SHP77 treated with DMSO at 0.1 percent for 48 hours (cell line): Measurements from ENCODE around the gene RASA3.
"Not testable (repeated sequence)": the region's sequence is repeated elsewhere in the genome, so short reads cannot be mapped to it uniquely, and the experiment has no call there.

ENCODE experiments used
- DNase-seq: peaks from one replicate; lab custom pipeline; 2025; lab: John Stamatoyannopoulos, UW

RASA3 gene

GRCh38 chr13:114142137-114142550 is 9.7 kb upstream of the RASA3 start:
- no peak for DNase-seq

DNA sequence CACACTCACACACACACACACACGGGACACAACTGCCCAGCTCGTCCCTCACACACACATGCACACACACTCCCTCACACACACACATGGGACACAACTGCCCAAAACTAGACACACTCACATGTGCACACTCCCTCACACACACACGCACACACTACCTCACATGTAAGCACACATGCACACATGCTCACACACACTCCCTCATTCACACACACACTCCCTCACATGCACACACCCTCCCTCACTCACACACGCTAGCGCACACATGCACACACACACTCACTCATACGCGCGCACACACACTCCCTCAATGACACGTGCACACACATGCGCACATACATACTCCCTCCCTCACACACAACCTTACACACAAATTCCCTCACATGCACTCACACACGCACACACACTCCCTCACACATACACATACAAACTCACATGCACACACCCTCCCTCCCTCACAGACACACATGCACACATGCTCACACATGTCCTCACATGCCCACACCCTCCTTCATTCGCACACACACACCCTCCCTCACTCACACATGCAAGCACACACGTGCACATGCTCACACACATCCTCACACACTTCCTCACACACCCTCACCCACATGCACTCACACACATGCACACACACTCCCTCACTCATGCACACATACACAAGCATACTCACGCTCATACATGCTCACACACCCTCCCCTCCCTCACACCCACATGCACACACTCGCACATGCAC is 9.0 kb upstream of the RASA3 start:
- DNase-seq: no peak

GRCh38 chr13:114140906-114141250 is 8.5 kb upstream of the RASA3 start:
- no peak for DNase-seq

GRCh38 chr13:114140131-114140905 is 7.9 kb upstream of the RASA3 start:
- no peak for DNase-seq

- DNase-seq: no peak
Observed at GRCh38 chr13:114136576-114136975, 4.2 kb upstream of the RASA3 start.

DNA sequence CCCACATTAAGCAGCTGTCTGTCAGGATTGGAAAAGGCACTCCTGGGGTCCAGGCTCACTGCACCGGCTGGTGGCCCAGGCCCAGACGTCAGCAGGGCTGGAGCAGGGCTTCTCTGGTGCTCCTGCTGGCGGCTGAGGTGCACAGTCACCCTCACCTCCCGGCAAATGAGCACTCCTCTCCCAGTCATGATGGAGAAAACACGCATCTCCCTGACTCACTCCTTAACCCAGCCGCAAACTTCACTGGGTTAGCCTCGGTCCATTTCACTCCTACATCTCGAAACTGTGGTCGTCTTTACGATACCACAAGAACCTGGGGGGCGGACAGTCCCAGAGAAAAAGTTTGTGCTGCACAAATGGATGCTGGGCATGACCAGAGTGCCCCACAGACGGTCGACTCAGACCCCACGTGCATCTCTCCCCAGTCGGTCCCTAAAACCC is 3.3 kb upstream of the RASA3 start:
- DNase-seq: no peak

DNA sequence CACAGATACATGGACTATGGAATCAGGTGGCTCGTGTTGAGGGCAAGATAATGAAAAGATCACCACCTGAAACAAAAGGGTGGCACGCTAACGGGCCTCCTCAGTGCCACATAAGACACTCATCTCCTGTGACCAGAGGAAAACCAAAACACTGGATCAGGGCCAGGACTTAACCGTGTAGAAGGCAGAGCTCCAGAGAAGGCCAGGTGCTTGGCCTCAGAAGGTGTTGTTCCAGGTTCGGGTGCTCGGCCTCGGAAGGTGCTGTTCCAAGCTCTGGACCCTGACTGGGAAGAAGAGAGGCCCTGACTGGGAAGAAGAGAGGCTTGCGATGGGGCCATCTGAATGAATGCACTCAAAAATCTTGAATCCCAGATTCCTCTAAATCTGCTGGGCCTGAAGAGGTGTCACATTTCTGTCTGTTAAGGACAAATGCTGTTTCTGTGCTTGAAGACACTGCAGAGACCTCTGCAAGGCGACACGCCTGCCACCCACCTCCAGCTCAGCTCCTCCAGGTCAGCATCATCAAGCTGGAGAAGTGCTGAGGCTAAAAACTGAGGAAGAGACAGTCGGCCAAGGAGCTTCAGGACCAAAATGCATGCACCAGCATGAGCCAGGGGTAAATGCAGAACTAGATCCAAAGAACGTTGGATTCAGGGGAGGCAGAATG is 2.7 kb upstream of the RASA3 start:
- no peak for DNase-seq

DNA sequence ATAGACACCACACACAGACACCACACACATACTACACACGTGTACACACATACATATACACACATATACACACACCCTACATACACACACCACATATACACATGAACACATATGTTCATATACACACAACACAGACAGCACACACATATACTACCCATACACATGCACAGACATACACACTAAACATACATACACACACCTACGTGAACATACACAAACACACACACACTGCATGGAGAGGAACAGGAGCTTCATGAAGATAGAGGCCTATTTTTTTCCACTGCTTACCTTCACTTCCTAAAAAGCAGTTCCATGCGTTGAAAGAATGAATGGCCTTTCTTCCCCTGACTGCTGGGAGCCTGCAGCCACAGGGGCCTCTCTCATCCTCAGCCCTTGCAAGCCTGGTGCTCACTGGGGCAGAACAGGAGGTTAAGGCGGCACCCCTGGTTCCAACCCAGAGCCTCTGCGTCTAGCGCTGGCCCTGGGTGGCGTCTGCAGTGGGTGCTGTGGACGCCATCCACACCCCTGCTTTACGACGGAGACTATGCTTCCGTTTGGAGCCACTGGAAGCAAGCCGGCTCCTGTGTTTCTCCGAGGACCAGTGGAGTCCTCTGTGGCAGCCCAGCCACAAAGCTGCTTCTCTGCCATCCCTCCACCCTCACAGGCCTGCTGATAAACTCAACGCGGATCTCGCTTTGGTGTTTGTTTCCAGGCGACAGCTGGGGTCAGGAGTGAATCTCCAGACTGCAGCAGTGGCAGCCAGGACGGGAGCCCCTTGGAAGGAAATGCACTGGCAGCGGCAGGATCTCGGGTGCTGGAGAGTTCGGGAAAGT is 1.9 kb upstream of the RASA3 start:
- DNase-seq: no peak

GRCh38 chr13:114133552-114133951 is 1.1 kb upstream of the RASA3 start:
- DNase-seq: not testable (repeated sequence)

GRCh38 chr13:114133126-114133525 is 703 bp upstream of the RASA3 start:
- not testable (repeated sequence) for DNase-seq

DNA sequence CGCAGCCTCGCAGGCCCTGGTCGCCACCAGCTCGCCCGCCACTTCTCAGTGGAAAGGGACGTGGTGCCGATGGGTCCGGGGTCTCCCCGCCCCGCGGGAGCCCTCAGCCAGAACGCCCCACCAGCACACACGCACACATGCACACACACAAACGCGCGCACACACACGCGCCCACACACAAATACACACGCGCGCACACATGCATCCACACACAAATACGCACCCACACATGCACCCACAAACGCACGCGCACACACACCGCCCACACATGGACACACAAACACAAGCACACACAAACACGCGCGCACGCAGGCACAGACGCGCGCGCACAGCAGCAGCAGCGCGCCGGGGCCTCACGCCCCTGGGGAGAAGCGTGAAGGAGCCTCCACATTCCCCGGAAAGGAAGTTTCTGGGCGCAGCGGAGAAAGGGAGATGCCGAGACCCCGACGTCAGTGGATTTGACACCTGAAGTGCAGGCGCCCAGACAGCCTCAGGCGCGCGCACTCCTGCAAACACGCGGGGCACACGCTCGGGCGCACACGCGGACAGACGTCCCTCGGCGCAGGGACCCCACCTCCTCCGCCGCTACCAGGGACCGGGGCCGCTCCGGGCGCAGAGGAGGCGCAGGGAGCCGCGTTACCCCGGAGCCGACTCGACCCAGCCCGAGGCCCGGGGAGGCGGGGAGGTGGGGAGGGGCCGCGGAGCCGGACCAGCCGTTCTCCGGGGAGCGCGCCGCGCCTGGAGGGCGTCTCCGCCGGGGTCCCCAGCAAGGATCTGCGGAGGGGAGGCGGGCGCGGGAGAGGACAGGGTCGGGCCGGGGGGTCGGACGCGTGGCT is 622 bp downstream of the RASA3 start:
- DNase-seq: no peak

DNA sequence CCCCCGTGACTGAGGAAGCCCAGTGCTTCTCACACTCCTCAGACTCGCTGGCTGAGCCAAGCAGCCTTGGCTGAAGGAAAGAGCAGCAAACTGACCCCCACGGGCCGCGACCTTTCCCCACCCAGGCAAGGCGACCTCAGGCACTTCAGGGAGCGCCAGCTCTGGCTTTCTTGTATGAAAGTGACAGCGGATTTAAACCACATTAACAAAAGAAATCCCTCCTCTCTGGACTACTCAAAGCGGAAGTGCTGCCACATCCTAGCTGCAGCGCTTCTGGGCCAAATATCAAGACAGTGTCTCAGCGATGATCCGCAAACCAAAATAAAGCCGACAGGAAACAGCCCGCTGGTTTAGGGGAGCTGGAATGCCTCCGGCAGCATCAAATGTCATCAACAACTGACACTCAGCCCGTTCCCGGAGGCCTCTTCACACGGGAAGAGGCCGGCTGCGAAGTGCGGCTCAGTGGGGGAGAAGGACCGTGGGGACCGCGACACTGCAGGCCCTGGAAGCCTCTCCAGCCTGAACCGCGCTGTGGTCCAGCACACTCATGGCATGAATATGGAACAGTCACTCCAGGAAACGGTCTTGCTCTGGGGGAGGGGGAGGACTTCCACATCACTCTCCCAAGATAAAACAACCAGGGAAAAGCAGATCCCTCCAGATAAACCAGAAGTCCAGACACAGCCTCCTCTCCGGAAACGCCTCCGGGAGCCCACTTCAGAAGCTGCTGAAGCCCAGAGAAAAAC is 1.4 kb downstream of the RASA3 start:
- no peak for DNase-seq

- DNase-seq: no peak
Observed at GRCh38 chr13:114130131-114130836, 2.1 kb downstream of the RASA3 start.

- no peak for DNase-seq
Observed at GRCh38 chr13:114129649-114130062, 2.8 kb downstream of the RASA3 start.

DNA sequence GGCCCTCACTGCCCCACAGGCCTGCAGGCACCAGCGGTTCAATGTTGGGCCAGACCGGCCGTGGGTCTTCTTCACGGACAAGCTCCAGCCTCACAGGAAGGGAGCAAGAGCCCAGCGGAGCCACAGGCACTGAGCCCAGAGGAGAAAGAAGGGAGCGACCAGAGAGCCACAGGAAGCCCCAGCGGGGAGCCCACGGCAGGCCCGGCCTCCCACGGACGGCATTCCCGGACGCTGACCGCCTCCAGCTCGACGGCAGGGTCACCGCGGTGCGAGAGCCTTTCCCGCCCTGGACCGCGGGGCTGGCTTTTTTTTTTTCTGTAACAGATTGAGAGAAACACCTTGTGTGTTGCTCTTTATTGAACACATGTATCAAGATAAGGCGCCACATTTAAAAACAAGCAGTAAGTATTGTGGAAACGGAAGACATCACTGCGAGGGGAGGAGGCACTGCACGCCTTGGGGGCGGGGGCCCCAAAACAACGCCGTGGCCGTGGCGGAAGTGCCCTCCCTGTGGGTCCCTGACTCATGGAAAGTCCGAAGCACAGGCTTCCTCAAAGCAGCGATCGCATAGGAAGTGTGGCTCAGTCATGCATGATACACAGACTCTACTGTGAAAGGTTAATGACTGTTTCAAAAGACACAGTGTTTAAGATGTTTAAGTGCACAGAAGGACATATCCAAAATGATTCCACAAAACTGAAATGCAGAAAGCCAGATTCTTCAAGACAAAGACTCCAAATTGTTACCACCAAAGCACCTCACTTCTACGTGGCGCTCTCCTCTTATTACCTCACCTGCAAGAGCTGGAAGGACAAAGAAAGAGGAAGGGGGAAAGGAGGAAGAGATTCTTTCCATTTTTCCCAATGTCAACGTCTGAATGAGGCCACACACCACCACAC is 3.5 kb downstream of the RASA3 start:
- DNase-seq: no peak

GRCh38 chr13:114128348-114128623 is 4.1 kb downstream of the RASA3 start:
- no peak for DNase-seq

DNA sequence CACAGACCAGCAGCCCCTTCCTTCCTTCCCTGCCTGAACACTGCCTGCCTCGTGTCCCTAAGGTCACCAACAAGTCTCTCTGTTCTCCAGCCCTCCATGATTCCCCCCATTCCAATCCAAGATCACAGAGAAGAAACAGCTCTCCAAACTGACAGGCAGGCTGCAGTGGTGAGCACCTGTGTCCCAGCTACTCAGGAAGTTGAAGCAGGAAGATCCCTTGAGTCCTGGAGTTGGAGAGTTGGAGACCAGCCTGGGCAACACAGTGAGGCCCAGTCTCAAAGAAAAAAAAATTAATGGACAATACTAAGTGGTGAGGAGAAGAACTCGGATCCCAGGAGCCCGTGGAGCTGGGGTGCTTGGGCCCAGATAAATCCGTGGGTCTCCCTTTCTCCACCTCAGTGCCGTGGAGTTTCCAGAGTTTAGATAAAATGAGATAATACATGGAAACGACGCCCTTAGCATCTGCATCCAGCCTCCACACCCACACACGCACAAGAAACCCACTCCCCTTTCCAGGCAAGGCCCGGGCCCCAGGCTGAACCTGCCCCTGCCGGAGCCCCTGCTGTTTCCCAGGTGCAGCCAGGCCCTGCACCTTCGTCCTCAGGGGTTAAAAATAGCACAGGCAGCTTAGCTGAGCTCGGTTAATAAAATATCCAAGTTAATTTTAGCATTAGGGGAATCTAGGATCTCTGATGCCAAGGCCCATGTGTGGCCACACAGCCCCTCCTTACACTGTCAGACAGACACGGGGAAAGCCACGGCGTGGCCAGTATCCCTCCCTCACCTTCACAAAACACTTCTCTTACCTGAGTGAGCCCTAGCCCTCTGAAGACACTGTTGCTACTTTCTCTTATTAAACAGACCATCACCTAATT is 4.7 kb downstream of the RASA3 start:
- DNase-seq: no peak
